GM19193 (cell line): ENCODE data around the gene TSKU.

Experiments used
- POLR2A ChIP-seq: IDR thresholded peaks from 4 replicates; pipeline ENCODE4 v1.6.1; 2011; ENCODE audit not compliant: insufficient read depth, insufficient read length; ENCODE audit errors: extremely low read depth

The TSKU gene

GRCh38 chr11:76807206-76807875 lies 24.2 kb downstream of the TSKU start:
- no peak for TF ChIP-seq POLR2A

GRCh38 chr11:76808171-76808570 lies 25.0 kb downstream of the TSKU start:
- TF ChIP-seq POLR2A, result no peak

GRCh38 chr11:76808996-76809395 lies 25.8 kb downstream of the TSKU start:
- TF ChIP-seq POLR2A, result no peak

GRCh38 chr11:76810151-76810853 lies 27.1 kb downstream of the TSKU start:
- no peak for TF ChIP-seq POLR2A

GRCh38 chr11:76811259-76811658 lies 28.1 kb downstream of the TSKU start:
- TF ChIP-seq POLR2A, result no peak

- no peak for TF ChIP-seq POLR2A
These were observed 31.3 kb downstream of the TSKU start for GRCh38 chr11:76814414-76814813.

- TF ChIP-seq POLR2A, result no peak
These were observed 37.0 kb downstream of the TSKU start for GRCh38 chr11:76820184-76820566.

- no peak for TF ChIP-seq POLR2A
These were observed 39.2 kb downstream of the TSKU start for GRCh38 chr11:76822406-76822805.

- TF ChIP-seq POLR2A, result no peak
These were observed 40.4 kb downstream of the TSKU start for GRCh38 chr11:76823481-76824028.

GRCh38 chr11:76824083-76824939 lies 41.2 kb downstream of the TSKU start:
- no peak for TF ChIP-seq POLR2A

GRCh38 chr11:76824980-76825725 lies 42.0 kb downstream of the TSKU start:
- no peak for TF ChIP-seq POLR2A

- TF ChIP-seq POLR2A, result no peak
These were observed 42.7 kb downstream of the TSKU start for GRCh38 chr11:76825726-76826396.

- TF ChIP-seq POLR2A, result no peak
These were observed 47.6 kb downstream of the TSKU start for GRCh38 chr11:76830639-76831327.
